ENCODE results near the gene TLE7. TPM values are rescaled to one million over a fixed set of nuclear protein-coding genes. Genes with fewer than 3 reads are reported as not detected.

Gene TLE7
- total and polyA plus RNA-seq, 11 donors, result not detected

GRCh38 chr16:71476457-71477124, 34.7 kb upstream of the TLE7 start:
- Histone ChIP-seq H3K27me3 (no peaks in the 10 kb centered on the region), H3K4me3 (no peak overlapping the region), H3K9me3 (no peaks in the 10 kb centered on the region), H3K27ac (no peak overlapping the region), H3K36me3 (peaks cover 0 to 59% (median 44%) of the 10 kb centered on the region in 9 donors), H3K4me1 (no peaks in the 10 kb centered on the region)
- ATAC-seq, result no peak
- no peak for DNase-seq
- TF ChIP-seq, protein P1, sequence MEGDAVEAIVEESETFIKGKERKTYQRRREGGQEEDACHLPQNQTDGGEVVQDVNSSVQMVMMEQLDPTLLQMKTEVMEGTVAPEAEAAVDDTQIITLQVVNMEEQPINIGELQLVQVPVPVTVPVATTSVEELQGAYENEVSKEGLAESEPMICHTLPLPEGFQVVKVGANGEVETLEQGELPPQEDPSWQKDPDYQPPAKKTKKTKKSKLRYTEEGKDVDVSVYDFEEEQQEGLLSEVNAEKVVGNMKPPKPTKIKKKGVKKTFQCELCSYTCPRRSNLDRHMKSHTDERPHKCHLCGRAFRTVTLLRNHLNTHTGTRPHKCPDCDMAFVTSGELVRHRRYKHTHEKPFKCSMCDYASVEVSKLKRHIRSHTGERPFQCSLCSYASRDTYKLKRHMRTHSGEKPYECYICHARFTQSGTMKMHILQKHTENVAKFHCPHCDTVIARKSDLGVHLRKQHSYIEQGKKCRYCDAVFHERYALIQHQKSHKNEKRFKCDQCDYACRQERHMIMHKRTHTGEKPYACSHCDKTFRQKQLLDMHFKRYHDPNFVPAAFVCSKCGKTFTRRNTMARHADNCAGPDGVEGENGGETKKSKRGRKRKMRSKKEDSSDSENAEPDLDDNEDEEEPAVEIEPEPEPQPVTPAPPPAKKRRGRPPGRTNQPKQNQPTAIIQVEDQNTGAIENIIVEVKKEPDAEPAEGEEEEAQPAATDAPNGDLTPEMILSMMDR (IDR thresholded peaks at IDR 0.05), result no peak
- TF ChIP-seq POLR2A (IDR thresholded peaks at IDR 0.05), result no peak
- intact Hi-C loops (cut with DNase I), result no loop called here
- WGBS, 4 donors, result 91 to 97% (median 94%) methylated on average over 4 of the region's 4 CpGs

- ATAC-seq, result no peak
- H3K27ac ChIP-seq, result no peak overlapping the region
- H3K4me1 ChIP-seq, result no peaks in the 10 kb centered on the region
- H3K27me3 ChIP-seq, result no peaks in the 10 kb centered on the region
- H3K36me3 ChIP-seq, result peaks cover 0 to 66% (median 47%) of the 10 kb centered on the region in 9 donors
- 89 to 95% (median 94%) methylated on average over 3 of the region's 3 CpGs for WGBS, 4 donors
- no peaks in the 10 kb centered on the region for H3K9me3 ChIP-seq
- H3K4me3 ChIP-seq, result no peak overlapping the region
- no peak for DNase-seq
- TF ChIP-seq, protein P1 (IDR thresholded peaks at IDR 0.05), result no peak
- no peak for TF ChIP-seq POLR2A (IDR thresholded peaks at IDR 0.05)
- intact Hi-C loops (cut with DNase I), result no loop called here
Observed at GRCh38 chr16:71474864-71475263, 33.0 kb upstream of the TLE7 start.

DNA sequence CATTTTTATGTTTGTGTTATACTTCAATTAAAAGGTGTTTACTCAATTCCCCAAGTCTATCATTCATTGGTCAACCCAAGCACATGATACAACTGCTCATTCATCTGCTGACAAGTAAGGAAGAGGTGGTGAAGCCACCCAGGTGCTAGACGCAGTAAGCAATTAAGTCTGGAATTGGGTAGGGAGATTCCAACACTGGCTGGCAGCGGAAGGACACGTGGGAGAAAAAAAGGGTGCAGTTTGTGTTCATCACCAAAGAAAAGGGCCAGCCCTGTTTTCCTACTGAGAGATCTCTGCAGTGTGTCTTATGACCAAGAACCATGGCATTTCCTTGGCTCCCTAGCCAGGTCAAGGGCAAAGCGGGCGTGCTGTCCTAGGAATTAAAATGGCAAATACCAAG, 32.0 kb upstream of the TLE7 start:
- no peak for ATAC-seq
- Histone ChIP-seq H3K9me3 (no peaks in the 10 kb centered on the region), H3K4me1 (no peaks in the 10 kb centered on the region), H3K27me3 (no peaks in the 10 kb centered on the region), H3K36me3 (peaks cover 0 to 66% (median 47%) of the 10 kb centered on the region in 9 donors), H3K27ac (no peak overlapping the region), H3K4me3 (no peak overlapping the region)
- 90 to 95% (median 93%) methylated on average over 5 of the region's 5 CpGs for WGBS, 4 donors
- intact Hi-C loops (cut with DNase I), result no loop called here
- no peak for DNase-seq
- TF ChIP-seq, protein P1 (IDR thresholded peaks at IDR 0.05), result no peak
- no peak for TF ChIP-seq POLR2A (IDR thresholded peaks at IDR 0.05)

- Histone ChIP-seq H3K9me3 (no peaks in the 10 kb centered on the region), H3K4me1 (no peaks in the 10 kb centered on the region), H3K36me3 (peaks cover 0 to 56% (median 41%) of the 10 kb centered on the region in 9 donors), H3K27ac (no peak overlapping the region), H3K27me3 (no peaks in the 10 kb centered on the region), H3K4me3 (no peak overlapping the region)
- no peak for TF ChIP-seq POLR2A (IDR thresholded peaks at IDR 0.05)
- TF ChIP-seq, protein P1 (IDR thresholded peaks at IDR 0.05), result no peak
- 88 to 97% (median 92%) methylated on average over 2 of the region's 2 CpGs for WGBS, 4 donors
- ATAC-seq, result no peak
- DNase-seq, result no peak
- intact Hi-C loops (cut with DNase I), result no loop called here
Observed at GRCh38 chr16:71472931-71473330, 31.1 kb upstream of the TLE7 start.

Data from heart left ventricle (tissue), 16 donors.